ENCODE data around the gene SLC13A3. TPM values are rescaled to one million over a fixed set of nuclear protein-coding genes. Genes with fewer than 3 reads are reported as not detected.
A peak's percentile ranks its signal among the peaks of the same experiment; 100 is the strongest.

The SLC13A3 gene
- total and polyA plus RNA-seq, 2 donors from 2014 or later: 31.5 to 241 TPM

- no peaks in the 10 kb centered on the region for H3K27me3 ChIP-seq (ENCODE audit: control insufficient read depth, insufficient read depth, low read length)
- H3K27ac ChIP-seq (ENCODE audit: low read depth in 2 of 2, low read length in 2 of 2): no peak overlapping the region
- H3K9me3 ChIP-seq (ENCODE audit: control insufficient read depth in 2 of 3, insufficient read depth in 1 of 3, low read length in 3 of 3): no peaks in the 10 kb centered on the region
- H3K36me3 ChIP-seq (ENCODE audit: control insufficient read depth in 2 of 3, insufficient read depth in 3 of 3, low read length in 3 of 3): no peaks in the 10 kb centered on the region
- no peaks in the 10 kb centered on the region for H3K4me1 ChIP-seq (ENCODE audit: control insufficient read depth in 2 of 3, insufficient read depth in 2 of 3, low read depth in 1 of 3, low read length in 3 of 3)
- FAIRE-seq: no peak
- H3K9ac ChIP-seq (ENCODE audit: low read length in 3 of 3): no peak overlapping the region
- intact Hi-C loops (cut with DNase I): no loop called here
- no peak for DNase-seq
- TF ChIP-seq CTCF (IDR thresholded peaks at IDR 0.05; ENCODE audit: borderline replicate concordance, extremely low read depth, insufficient read depth): peak; percentile 10
- no peak overlapping the region for H3K4me3 ChIP-seq (ENCODE audit: low read length in 3 of 3)
Observed at GRCh38 chr20:46699651-46700359, 48.5 kb upstream of the SLC13A3 start.

- no peak overlapping the region for H3K9ac ChIP-seq (ENCODE audit: low read length in 3 of 3)
- intact Hi-C loops (cut with DNase I): no loop called here
- H3K4me3 ChIP-seq (ENCODE audit: low read length in 3 of 3): no peak overlapping the region
- H3K4me1 ChIP-seq (ENCODE audit: control insufficient read depth in 2 of 3, insufficient read depth in 2 of 3, low read depth in 1 of 3, low read length in 3 of 3): no peaks in the 10 kb centered on the region
- no peaks in the 10 kb centered on the region for H3K9me3 ChIP-seq (ENCODE audit: control insufficient read depth in 2 of 3, insufficient read depth in 1 of 3, low read length in 3 of 3)
- DNase-seq (no peak), FAIRE-seq (no peak)
- no peaks in the 10 kb centered on the region for H3K36me3 ChIP-seq (ENCODE audit: control insufficient read depth in 2 of 3, insufficient read depth in 3 of 3, low read length in 3 of 3)
- H3K27ac ChIP-seq (ENCODE audit: low read depth in 2 of 2, low read length in 2 of 2): no peak overlapping the region
- TF ChIP-seq CTCF (IDR thresholded peaks at IDR 0.05; ENCODE audit: borderline replicate concordance, extremely low read depth, insufficient read depth): no peak
- H3K27me3 ChIP-seq (ENCODE audit: control insufficient read depth, insufficient read depth, low read length): no peaks in the 10 kb centered on the region
Observed at GRCh38 chr20:46698788-46699187, 47.5 kb upstream of the SLC13A3 start.

- no peak for FAIRE-seq
- no peak for TF ChIP-seq CTCF (IDR thresholded peaks at IDR 0.05; ENCODE audit: borderline replicate concordance, extremely low read depth, insufficient read depth)
- Histone ChIP-seq H3K36me3 (ENCODE audit: control insufficient read depth in 2 of 3, insufficient read depth in 3 of 3, low read length in 3 of 3) (no peaks in the 10 kb centered on the region), H3K4me1 (ENCODE audit: control insufficient read depth in 2 of 3, insufficient read depth in 2 of 3, low read depth in 1 of 3, low read length in 3 of 3) (no peaks in the 10 kb centered on the region), H3K4me3 (ENCODE audit: low read length in 3 of 3) (no peak overlapping the region), H3K27ac (ENCODE audit: low read depth in 2 of 2, low read length in 2 of 2) (no peak overlapping the region), H3K9ac (ENCODE audit: low read length in 3 of 3) (no peak overlapping the region), H3K27me3 (ENCODE audit: control insufficient read depth, insufficient read depth, low read length) (no peaks in the 10 kb centered on the region), H3K9me3 (ENCODE audit: control insufficient read depth in 2 of 3, insufficient read depth in 1 of 3, low read length in 3 of 3) (no peaks in the 10 kb centered on the region)
- intact Hi-C loops (cut with DNase I): no loop called here
- peak in 1 of 5 donors; percentile 30 for DNase-seq
Observed at GRCh38 chr20:46696791-46697279, 45.6 kb upstream of the SLC13A3 start.
